OCI-LY1 (cell line): Measurements from ENCODE around the gene AP3M1.

ENCODE experiments used
- H2AFZ ChIP-seq: fragments of 200-600 bp; sonication (generic), shearing (Covaris generic); 2 replicates; pipeline ENCODE4 v1.6.0; 2014; ENCODE audit warnings: antibody characterized with exemption, mild to moderate bottlenecking, low read length
- H3F3A ChIP-seq: fragments of 200-600 bp; sonication (generic), shearing (Covaris generic); 2 replicates; pipeline ENCODE4 v1.6.0; 2014; ENCODE audit warnings: mild to moderate bottlenecking, antibody characterized with exemption, low read length, moderate library complexity; ENCODE audit not compliant: insufficient read depth
- H3K27ac ChIP-seq: fragments of 200-600 bp; sonication (generic); 2 replicates; pipeline ENCODE4 v1.5.1; 2014; ENCODE audit warnings: low read length, mixed run types, mild to moderate bottlenecking, low read depth; ENCODE audit not compliant: poor library complexity, severe bottlenecking
- H3K27me3 ChIP-seq: fragments of 200-600 bp; sonication (generic); 2 replicates; pipeline ENCODE4 v1.6.0; 2014; ENCODE audit warnings: antibody characterized with exemption, mild to moderate bottlenecking, low read length, moderate library complexity; ENCODE audit not compliant: insufficient read depth
- H3K36me3 ChIP-seq: fragments of 200-600 bp; sonication (generic); 2 replicates; pipeline ENCODE4 v1.6.1; 2014; ENCODE audit warnings: mild to moderate bottlenecking, antibody characterized with exemption, low read length, moderate library complexity, mixed read lengths; ENCODE audit not compliant: insufficient read depth
- H3K4me1 ChIP-seq: fragments of 200-600 bp; sonication (generic); 2 replicates; pipeline ENCODE4 v1.5.1; 2014; ENCODE audit warnings: mild to moderate bottlenecking, low read length, moderate library complexity; ENCODE audit not compliant: insufficient read depth, severe bottlenecking
- H3K4me2 ChIP-seq: fragments of 200-600 bp; sonication (generic), shearing (Covaris generic); 2 replicates; pipeline ENCODE4 v1.6.1; 2014; ENCODE audit warnings: low read length
- H3K4me3 ChIP-seq: fragments of 200-600 bp; sonication (generic); 2 replicates; pipeline ENCODE4 v1.5.1; 2014; ENCODE audit warnings: low read length, low read depth, mild to moderate bottlenecking, mixed read lengths; ENCODE audit not compliant: poor library complexity, severe bottlenecking
- H3K79me2 ChIP-seq: fragments of 200-600 bp; shearing (Covaris generic); 2 replicates; pipeline ENCODE4 v1.6.1; 2016; ENCODE audit warnings: mixed run types, low read length, mixed read lengths; ENCODE audit not compliant: insufficient read depth
- H3K9ac ChIP-seq: fragments of 200-600 bp; sonication (generic), shearing (Covaris generic); 2 replicates; pipeline ENCODE4 v1.6.1; 2014; ENCODE audit warnings: mild to moderate bottlenecking, low read length, mixed read lengths
- H3K9me2 ChIP-seq: fragments of 200-600 bp; sonication (generic), shearing (Covaris generic); 2 replicates; pipeline ENCODE4 v1.6.1; 2014; ENCODE audit warnings: low read depth, mild to moderate bottlenecking, low read length, mixed read lengths
- H3K9me3 ChIP-seq: fragments of 200-600 bp; shearing (Covaris generic); 2 replicates; pipeline ENCODE4 v1.6.1; 2014; ENCODE audit warnings: low read length, mixed read lengths
- H4K20me1 ChIP-seq: fragments of 200-600 bp; sonication (generic), shearing (Covaris generic); 2 replicates; pipeline ENCODE4 v1.6.0; 2016; ENCODE audit warnings: mild to moderate bottlenecking, low read length; ENCODE audit not compliant: insufficient read depth
- CTCF ChIP-seq: fragments of 200-600 bp; sonication (generic), shearing (Covaris generic); IDR thresholded peaks from 2 replicates; pipeline ENCODE4 v1.5.1; 2017; ENCODE audit warnings: mild to moderate bottlenecking, antibody characterized with exemption, low read length, moderate library complexity, mixed read lengths
- EZH2 ChIP-seq: fragments of 200-600 bp; sonication (generic), shearing (Covaris generic); IDR thresholded peaks from 2 replicates; pipeline ENCODE4 v1.8.0; 2017; ENCODE audit warnings: borderline replicate concordance, mixed run types, mild to moderate bottlenecking, antibody characterized with exemption, low read length, moderate library complexity, mixed read lengths

The AP3M1 gene

GRCh38 chr10:74099420-74099819 is 51.2 kb downstream of the AP3M1 start:
- Histone ChIP-seq H3K79me2 (no peaks in the 10 kb centered on the region), H3K9me2 (no peaks in the 10 kb centered on the region), H4K20me1 (no peaks in the 10 kb centered on the region), H3K9me3 (no peaks in the 10 kb centered on the region), H3K27ac (no peak overlapping the region), H3K27me3 (no peaks in the 10 kb centered on the region), H3K4me3 (no peak overlapping the region), H2AFZ (no peak overlapping the region), H3K4me1 (peaks cover 9% of the 10 kb centered on the region), H3F3A (0 out of 2 replicates have a peak, but pooled peaks cover 4% of the 10 kb centered on the region), H3K36me3 (peaks cover 6% of the 10 kb centered on the region; the same call in 1 of the 2 replicates), H3K4me2 (no peak overlapping the region), H3K9ac (no peak overlapping the region)
- TF ChIP-seq CTCF (no peak), EZH2 (no peak)

GRCh38 chr10:74097776-74098175 is 52.9 kb downstream of the AP3M1 start:
- peaks cover 6% of the 10 kb centered on the region; the same call in 1 of the 2 replicates for H3K36me3 ChIP-seq
- no peaks in the 10 kb centered on the region for H3K27me3 ChIP-seq
- H3F3A ChIP-seq, result 0 out of 2 replicates have a peak, but pooled peaks cover 4% of the 10 kb centered on the region
- peaks cover 9% of the 10 kb centered on the region for H3K4me1 ChIP-seq
- H3K9me3 ChIP-seq, result no peaks in the 10 kb centered on the region
- H3K9me2 ChIP-seq, result no peaks in the 10 kb centered on the region
- no peak overlapping the region for H3K27ac ChIP-seq
- H2AFZ ChIP-seq, result no peak overlapping the region
- no peaks in the 10 kb centered on the region for H4K20me1 ChIP-seq
- H3K79me2 ChIP-seq, result no peaks in the 10 kb centered on the region
- H3K9ac ChIP-seq, result no peak overlapping the region
- no peak for TF ChIP-seq CTCF
- TF ChIP-seq EZH2, result no peak
- H3K4me3 ChIP-seq, result no peak overlapping the region
- H3K4me2 ChIP-seq, result no peak overlapping the region

DNA sequence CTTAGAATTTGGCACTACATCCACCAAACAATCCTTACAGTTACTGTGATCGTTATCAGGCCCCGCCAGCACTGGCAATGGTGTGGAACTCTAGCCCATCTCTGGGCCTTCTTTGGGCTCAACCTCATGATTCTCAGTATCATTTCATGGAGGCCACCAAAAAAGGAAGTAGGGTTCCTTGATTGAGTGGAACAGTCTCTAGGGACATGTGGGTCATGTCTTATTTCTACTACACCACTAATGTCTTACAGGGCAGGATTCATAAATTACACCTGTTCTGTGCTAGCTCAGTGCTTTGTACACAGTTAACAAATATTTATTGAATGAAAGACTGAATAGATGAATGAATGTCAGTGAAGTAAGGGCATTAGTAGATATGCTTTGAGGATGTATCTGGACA is 53.9 kb downstream of the AP3M1 start:
- H2AFZ ChIP-seq, result no peak overlapping the region
- no peak overlapping the region for H3K4me3 ChIP-seq
- H3K27me3 ChIP-seq, result no peaks in the 10 kb centered on the region
- H3K9ac ChIP-seq, result no peak overlapping the region
- H3K9me2 ChIP-seq, result no peaks in the 10 kb centered on the region
- no peaks in the 10 kb centered on the region for H3K9me3 ChIP-seq
- peaks cover 9% of the 10 kb centered on the region for H3K4me1 ChIP-seq
- H3F3A ChIP-seq, result 0 out of 2 replicates have a peak, but pooled peaks cover 4% of the 10 kb centered on the region
- H3K79me2 ChIP-seq, result no peaks in the 10 kb centered on the region
- TF ChIP-seq CTCF, result no peak
- no peak for TF ChIP-seq EZH2
- no peaks in the 10 kb centered on the region for H4K20me1 ChIP-seq
- no peak overlapping the region for H3K27ac ChIP-seq
- H3K4me2 ChIP-seq, result no peak overlapping the region
- H3K36me3 ChIP-seq, result peaks cover 6% of the 10 kb centered on the region; the same call in 1 of the 2 replicates
